DMS 273 treated with DMSO at 0.1 percent for 48 hours (cell line): ENCODE measurements around the gene IFI35.
"Not testable (repeated sequence)": the region's sequence is repeated elsewhere in the genome, so short reads cannot be mapped to it uniquely, and the experiment has no call there.

Experiments used
- DNase-seq: peaks from one replicate; lab custom pipeline; 2025; lab: John Stamatoyannopoulos, UW

Gene IFI35

GRCh38 chr17:42997984-42998938 is 8.3 kb upstream of the IFI35 start, which contains the start of gene RPL27:
TSS of gene RPL27 (plus strand) at chr17:42998419. CDS start at chr17:42998751, 332 bp downstream.
- peak; percentile 99 for DNase-seq

- no peak for DNase-seq
Measured at GRCh38 chr17:42999003-42999525, 7.5 kb upstream of the IFI35 start.

DNA sequence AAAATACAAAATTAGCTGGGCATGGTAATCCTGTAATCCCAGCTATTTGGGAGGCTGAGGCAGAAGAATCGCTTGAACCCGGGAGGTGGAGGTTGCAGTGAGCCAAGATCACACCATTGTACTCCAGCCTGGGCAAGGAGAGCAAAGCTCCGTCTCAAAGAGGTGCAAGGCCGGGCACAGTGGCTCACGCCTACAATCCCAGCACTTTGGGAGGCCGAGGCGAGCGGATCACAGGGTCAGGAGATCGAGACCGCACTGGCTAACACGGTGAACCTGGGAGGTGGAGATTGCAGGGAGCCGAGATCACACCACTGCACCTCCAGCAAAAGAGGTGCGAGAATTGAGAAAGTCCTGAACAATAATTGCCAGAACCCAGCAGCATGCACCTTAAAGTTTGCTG is 5.7 kb upstream of the IFI35 start:
- DNase-seq: not testable (repeated sequence)

DNA sequence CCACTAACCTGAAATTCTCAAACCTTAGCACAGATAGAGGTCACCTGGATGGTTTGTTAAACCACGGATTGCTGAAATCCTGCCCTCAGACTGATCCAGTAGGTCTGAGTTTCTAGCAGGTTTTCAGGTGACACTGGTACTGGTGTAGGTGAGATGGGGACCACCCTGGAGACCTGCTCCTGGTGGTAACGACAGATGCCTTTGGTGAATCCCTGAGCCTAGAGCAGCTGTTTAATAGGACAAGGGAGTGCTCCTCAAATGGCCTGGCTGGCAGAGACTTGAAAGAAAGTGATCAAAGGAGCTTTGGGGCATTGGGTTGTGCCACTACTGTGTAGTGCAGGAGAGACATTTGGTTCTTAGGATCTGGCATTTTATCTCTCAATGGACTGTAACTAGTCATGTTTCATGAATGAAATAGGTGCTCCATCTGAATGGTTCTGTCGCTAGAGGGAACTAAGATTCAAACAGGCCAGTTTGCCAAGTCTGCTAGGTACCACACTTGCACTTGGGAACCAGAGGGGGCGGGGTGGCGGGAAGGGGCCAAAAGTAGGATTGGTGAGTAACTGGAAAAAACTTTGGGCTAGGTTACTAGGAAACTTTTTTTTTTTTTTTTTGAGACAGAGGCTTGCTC is 2.9 kb upstream of the IFI35 start:
- peak; percentile 37 for DNase-seq

GRCh38 chr17:43010667-43011308 is 4.2 kb downstream of the IFI35 start:
- no peak for DNase-seq

DNA sequence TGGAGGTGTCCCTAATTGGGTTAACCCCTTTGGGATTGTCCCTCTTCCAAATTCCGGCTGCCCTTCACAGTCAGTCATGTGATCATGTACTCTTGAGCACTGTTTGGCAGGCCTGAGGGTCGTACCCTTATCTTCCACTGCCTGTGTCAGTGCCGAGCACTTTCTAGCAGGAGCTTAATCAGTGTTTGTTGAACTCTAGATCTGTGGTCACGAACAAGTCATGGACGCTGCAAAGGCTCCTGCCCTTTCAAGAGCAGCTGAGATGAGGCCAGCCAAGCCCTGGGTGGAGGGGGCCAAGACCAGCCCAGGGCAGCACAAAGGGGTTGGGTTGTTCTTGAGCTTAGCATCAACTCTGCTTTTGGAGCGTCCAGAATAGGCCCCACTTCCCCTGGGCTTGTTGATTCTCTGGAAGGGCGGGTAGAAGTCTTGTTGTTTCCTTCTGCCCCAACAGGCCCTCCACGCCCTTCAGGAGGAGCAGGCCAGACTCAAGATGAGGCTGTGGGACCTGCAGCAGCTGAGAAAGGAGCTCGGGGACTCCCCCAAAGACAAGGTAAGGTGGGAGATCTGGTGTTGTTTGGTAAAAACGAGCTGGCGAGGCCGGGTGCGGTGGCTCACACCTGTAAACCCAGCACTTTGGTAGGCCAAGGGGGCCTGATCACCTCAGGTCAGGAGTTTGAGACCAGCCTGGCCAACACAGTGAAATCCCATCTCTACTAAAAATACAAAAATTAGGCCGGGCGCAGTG is 5.3 kb downstream of the IFI35 start:
- DNase-seq: no peak

DNA sequence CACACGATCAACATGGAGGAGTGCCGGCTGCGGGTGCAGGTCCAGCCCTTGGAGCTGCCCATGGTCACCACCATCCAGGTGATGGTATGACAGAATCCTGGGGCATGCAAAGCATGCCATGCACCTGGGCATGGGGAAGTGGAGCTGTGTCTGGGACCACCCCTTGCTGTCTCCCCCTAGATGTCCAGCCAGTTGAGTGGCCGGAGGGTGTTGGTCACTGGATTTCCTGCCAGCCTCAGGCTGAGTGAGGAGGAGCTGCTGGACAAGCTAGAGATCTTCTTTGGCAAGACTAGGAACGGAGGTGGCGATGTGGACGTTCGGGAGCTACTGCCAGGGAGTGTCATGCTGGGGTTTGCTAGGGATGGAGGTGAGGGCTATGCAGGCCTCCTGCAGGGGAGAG is 6.7 kb downstream of the IFI35 start:
- no peak for DNase-seq

- no peak for DNase-seq
Measured at GRCh38 chr17:43014020-43014648, 7.5 kb downstream of the IFI35 start.

GRCh38 chr17:43014649-43015542 is 8.3 kb downstream of the IFI35 start:
- no peak for DNase-seq

GRCh38 chr17:43015579-43015978 is 9.0 kb downstream of the IFI35 start:
- DNase-seq: no peak

DNA sequence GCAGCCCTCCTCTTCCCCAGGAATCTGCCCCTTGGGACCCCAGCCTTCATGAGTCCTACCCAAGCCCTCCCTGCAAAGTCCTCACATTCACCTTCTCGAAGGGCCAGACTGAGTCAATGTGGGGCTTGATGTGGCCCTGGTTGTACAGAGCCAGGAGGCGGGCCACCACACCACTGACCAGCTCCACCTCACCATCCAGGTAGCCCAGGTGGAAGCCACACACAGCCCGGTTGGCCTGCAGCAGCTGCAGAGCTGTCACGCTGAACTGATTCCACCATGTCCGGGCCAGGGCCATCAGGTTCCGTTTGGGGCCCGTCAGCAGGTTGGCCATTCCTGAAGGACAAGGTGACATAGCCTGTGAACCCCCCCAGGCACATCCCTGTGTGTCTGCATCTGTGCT is 9.6 kb downstream of the IFI35 start:
- DNase-seq: no peak

GRCh38 chr17:43018008-43018853 is 11.6 kb downstream of the IFI35 start:
- no peak for DNase-seq

- DNase-seq: no peak
Measured at GRCh38 chr17:43018932-43019331, 12.3 kb downstream of the IFI35 start.

- no peak for DNase-seq
Measured at GRCh38 chr17:43019418-43019817, 12.8 kb downstream of the IFI35 start.

GRCh38 chr17:43020030-43020621 is 13.5 kb downstream of the IFI35 start:
- no peak for DNase-seq

DNA sequence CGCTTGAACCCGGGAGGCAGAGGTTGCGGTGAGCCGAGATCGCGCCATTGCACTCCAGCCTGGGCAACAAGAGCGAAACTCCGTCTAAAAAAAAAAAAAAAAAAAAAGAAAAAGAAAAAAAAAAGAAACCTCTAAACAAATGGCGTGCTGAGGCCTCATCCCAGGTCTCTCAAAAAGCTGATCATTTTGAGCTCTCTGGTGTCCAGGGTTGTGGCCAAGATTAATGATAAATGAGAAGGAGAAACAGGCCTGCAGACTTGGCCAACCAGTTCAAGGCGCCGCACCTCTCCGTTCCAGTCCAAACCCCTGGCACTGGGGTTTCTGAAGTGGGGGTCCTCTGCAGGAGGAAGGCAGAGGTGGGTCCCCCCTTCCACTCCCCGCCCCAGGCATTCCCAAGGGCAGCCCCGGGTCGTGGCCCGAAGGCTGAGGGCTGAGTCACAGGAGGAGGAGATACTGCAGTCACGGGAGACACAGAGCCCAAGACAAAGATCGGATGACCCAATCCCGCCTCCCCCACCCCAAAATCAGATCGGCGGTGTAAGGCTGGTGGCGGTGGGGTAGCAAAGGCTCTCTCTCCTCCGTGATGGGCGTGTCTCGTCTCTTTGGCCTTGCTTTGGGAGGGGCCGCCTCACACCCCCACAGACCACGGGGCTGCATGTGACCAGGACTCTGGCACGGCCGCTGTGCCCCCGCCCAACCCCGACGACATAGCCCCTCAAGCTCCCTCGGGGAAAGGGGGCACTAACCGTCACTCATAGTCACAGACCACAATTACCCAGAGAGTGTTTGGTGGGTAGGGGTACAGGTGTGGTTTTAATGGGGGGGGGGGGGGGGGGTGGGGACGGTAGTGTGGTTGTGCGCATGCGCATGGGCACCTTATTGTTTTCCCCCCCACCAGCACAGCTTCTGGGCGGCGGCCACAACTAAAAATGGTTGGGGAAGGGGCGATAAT is 14.5 kb downstream of the IFI35 start:
- DNase-seq: no peak

- DNase-seq: peak; percentile 58
Measured at GRCh38 chr17:43021741-43022512, 15.3 kb downstream of the IFI35 start, which contains the start of gene VAT1. TSS of gene VAT1 (minus strand) at chr17:43022385. CDS start at chr17:43022322, 63 bp downstream.
